NCI-H2029 treated with DMSO at 0.1 percent for 48 hours (cell line): ENCODE measurements around the gene TMEM86A.

ENCODE experiments used
- DNase-seq: peaks from one replicate; lab custom pipeline; 2025; lab: John Stamatoyannopoulos, UW

TMEM86A gene

GRCh38 chr11:18700375-18700774 lies 1.8 kb downstream of the TMEM86A start:
- no peak for DNase-seq

GRCh38 chr11:18700872-18701271 lies 2.3 kb downstream of the TMEM86A start:
- DNase-seq: no peak

GRCh38 chr11:18701614-18702216 lies 3.1 kb downstream of the TMEM86A start:
- no peak for DNase-seq

- no peak for DNase-seq
These were observed 4.6 kb downstream of the TMEM86A start for GRCh38 chr11:18703001-18703763.

GRCh38 chr11:18704045-18704645 lies 5.6 kb downstream of the TMEM86A start:
- no peak for DNase-seq

- peak; percentile 48 for DNase-seq
These were observed 6.1 kb downstream of the TMEM86A start for GRCh38 chr11:18704698-18705097.

- peak; percentile 13 for DNase-seq
These were observed 7.2 kb downstream of the TMEM86A start for GRCh38 chr11:18705651-18706281.

GRCh38 chr11:18706330-18707243 lies 8.0 kb downstream of the TMEM86A start:
- peak; percentile 69 for DNase-seq

- DNase-seq: no peak
These were observed 9.3 kb downstream of the TMEM86A start for GRCh38 chr11:18707811-18708340.

- no peak for DNase-seq
These were observed 10.8 kb downstream of the TMEM86A start for GRCh38 chr11:18709414-18709813.

GRCh38 chr11:18710545-18710944 lies 12.0 kb downstream of the TMEM86A start:
- no peak for DNase-seq

GRCh38 chr11:18713646-18714442 lies 15.3 kb downstream of the TMEM86A start:
- DNase-seq: no peak

- no peak for DNase-seq
These were observed 15.8 kb downstream of the TMEM86A start for GRCh38 chr11:18714443-18714780.

- DNase-seq: no peak
These were observed 16.9 kb downstream of the TMEM86A start for GRCh38 chr11:18715476-18715875.

GRCh38 chr11:18720091-18720807 lies 21.7 kb downstream of the TMEM86A start:
- no peak for DNase-seq

- peak; percentile 4 for DNase-seq
These were observed 22.4 kb downstream of the TMEM86A start for GRCh38 chr11:18720808-18721560.

- DNase-seq: no peak
These were observed 23.1 kb downstream of the TMEM86A start for GRCh38 chr11:18721561-18722292.

- DNase-seq: no peak
These were observed 23.7 kb downstream of the TMEM86A start for GRCh38 chr11:18722293-18722637.

- DNase-seq: no peak
These were observed 25.4 kb downstream of the TMEM86A start for GRCh38 chr11:18723991-18724390.
